Glutamatergic neuron (in vitro differentiated cells): ENCODE data around the gene CEACAM16. TPM values are rescaled to one million over a fixed set of nuclear protein-coding genes. Genes with fewer than 3 reads are reported as not detected.

Source experiments
- DNase-seq: peaks from one replicate; pipeline ENCODE4 v3.0.0; 2022
- H3K27ac Mint-ChIP-seq: one replicate; pipeline ENCODE4 v1.8.0; 2020; ENCODE audit warnings: mild to moderate bottlenecking, mixed read lengths, inconsistent platforms; ENCODE audit not compliant: unreplicated experiment
- H3K27me3 Mint-ChIP-seq: one replicate; pipeline ENCODE4 v1.8.0; 2020; ENCODE audit warnings: mild to moderate bottlenecking, moderate library complexity, mixed read lengths, inconsistent platforms; ENCODE audit not compliant: unreplicated experiment
- H3K36me3 Mint-ChIP-seq: one replicate; pipeline ENCODE4 v1.8.0; 2020; ENCODE audit warnings: mild to moderate bottlenecking, mixed read lengths, inconsistent platforms; ENCODE audit not compliant: unreplicated experiment
- H3K4me1 Mint-ChIP-seq: one replicate; pipeline ENCODE4 v1.8.0; 2020; ENCODE audit warnings: mild to moderate bottlenecking, low read depth, mixed read lengths, inconsistent platforms; ENCODE audit not compliant: unreplicated experiment
- H3K4me3 Mint-ChIP-seq: one replicate; pipeline ENCODE4 v1.8.0; 2020; ENCODE audit warnings: mild to moderate bottlenecking, mixed read lengths, inconsistent platforms; ENCODE audit not compliant: unreplicated experiment
- H3K9me3 Mint-ChIP-seq: one replicate; pipeline ENCODE4 v1.8.0; 2020; ENCODE audit warnings: mild to moderate bottlenecking, moderate library complexity, mixed read lengths, inconsistent platforms; ENCODE audit not compliant: unreplicated experiment
- total RNA-seq: library from RNA; stranded (reverse); fragmentation: NEBNext Ultra II Directional; extraction: Animal tissue kit (Norgen Biotek cat#: 25700); gene quantifications from one replicate; pipeline ENCODE4 v1.2.1, GENCODE V29; 2021; ENCODE audit not compliant: unreplicated experiment
- TF ChIP-seq, protein P1 (sequence below): fragments of 200-600 bp; sonication (generic); IDR thresholded peaks from one replicate; pipeline ENCODE4 v1.5.0; 2021; ENCODE audit not compliant: partially characterized antibody, unreplicated experiment

The CEACAM16 gene
- total RNA-seq, 1 donor from 2014 or later, result not detected

DNA sequence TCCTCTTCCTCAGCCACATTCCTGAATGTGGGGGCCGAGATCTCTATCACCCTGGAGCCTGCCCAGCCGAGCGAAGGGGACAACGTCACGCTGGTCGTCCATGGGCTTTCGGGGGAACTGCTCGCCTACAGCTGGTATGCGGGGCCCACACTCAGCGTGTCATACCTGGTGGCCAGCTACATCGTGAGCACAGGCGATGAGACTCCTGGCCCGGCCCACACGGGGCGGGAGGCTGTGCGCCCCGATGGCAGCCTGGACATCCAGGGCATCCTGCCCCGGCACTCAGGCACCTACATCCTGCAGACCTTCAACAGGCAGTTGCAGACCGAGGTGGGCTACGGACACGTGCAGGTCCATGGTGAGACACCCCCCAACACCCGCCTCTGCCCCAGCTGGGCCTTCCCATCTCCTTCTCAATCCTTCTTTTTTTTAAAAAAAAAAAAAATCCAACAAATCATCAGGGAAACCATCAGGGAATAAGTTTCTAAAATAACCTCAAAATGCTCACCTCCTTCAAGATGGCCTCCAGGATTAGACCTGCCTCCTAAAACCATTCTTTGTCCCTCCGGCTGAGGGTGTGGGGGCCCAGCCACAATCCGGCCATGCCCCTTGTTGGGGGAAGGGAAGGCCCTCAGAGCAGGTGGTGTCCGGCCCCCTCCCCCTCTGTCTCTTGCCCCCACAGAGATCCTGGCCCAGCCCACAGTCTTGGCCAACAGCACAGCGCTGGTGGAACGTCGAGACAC, 4.6 kb downstream of the CEACAM16 start:
- H3K27ac Mint-ChIP-seq, result no peak overlapping the region
- no peak for DNase-seq
- peaks cover 2% of the 10 kb centered on the region for H3K9me3 Mint-ChIP-seq
- no peak overlapping the region for H3K4me3 Mint-ChIP-seq
- no peaks in the 10 kb centered on the region for H3K4me1 Mint-ChIP-seq
- TF ChIP-seq, protein P1, sequence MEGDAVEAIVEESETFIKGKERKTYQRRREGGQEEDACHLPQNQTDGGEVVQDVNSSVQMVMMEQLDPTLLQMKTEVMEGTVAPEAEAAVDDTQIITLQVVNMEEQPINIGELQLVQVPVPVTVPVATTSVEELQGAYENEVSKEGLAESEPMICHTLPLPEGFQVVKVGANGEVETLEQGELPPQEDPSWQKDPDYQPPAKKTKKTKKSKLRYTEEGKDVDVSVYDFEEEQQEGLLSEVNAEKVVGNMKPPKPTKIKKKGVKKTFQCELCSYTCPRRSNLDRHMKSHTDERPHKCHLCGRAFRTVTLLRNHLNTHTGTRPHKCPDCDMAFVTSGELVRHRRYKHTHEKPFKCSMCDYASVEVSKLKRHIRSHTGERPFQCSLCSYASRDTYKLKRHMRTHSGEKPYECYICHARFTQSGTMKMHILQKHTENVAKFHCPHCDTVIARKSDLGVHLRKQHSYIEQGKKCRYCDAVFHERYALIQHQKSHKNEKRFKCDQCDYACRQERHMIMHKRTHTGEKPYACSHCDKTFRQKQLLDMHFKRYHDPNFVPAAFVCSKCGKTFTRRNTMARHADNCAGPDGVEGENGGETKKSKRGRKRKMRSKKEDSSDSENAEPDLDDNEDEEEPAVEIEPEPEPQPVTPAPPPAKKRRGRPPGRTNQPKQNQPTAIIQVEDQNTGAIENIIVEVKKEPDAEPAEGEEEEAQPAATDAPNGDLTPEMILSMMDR, result no peak
- H3K27me3 Mint-ChIP-seq, result peaks cover 2% of the 10 kb centered on the region
- H3K36me3 Mint-ChIP-seq, result no peaks in the 10 kb centered on the region

DNA sequence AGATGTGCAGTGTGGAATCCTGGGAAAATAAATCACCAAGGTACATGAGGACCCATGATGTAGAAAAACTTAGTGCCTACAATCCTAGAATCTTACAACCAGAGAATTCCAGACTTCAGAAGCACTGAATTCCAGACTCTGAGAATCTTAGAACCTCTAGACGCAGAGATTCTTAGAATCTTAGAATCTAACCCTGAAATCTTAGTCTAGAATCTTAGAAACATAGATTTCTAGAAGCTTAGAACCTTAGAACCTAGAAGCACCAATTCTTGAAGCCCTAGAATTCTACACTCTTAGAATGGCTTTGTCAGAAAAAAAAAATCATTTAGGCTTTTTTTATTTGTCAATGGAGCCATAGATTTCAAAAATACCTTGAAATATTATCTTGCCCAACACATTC, 6.0 kb downstream of the CEACAM16 start:
- Mint-ChIP-seq H3K4me3 (no peak overlapping the region), H3K4me1 (no peaks in the 10 kb centered on the region), H3K9me3 (peaks cover 2% of the 10 kb centered on the region), H3K27me3 (peaks cover 2% of the 10 kb centered on the region), H3K36me3 (no peaks in the 10 kb centered on the region), H3K27ac (no peak overlapping the region)
- DNase-seq, result no peak
- TF ChIP-seq, protein P1, result no peak

DNA sequence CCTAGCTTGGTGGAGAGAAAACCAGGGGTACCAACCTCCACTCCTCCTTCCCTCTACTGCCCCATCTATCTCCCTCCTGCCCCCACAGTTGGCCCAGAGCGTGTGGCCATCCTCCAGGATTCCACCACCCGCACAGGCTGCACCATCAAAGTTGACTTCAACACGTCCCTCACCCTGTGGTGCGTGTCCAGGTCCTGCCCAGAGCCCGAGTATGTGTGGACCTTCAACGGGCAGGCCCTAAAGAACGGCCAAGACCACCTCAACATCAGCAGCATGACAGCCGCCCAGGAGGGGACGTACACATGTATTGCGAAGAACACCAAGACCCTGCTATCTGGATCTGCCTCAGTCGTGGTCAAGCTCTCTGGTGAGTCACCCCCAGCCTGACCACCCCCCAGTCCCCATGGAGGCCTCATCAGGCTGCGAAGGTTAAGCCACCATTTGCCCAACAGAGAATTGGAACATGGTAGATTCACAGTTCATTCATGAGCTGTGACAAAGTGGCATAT, 6.6 kb downstream of the CEACAM16 start:
- no peak for DNase-seq
- H3K4me3 Mint-ChIP-seq, result peak overlapping the region; percentile 20
- H3K27me3 Mint-ChIP-seq, result peaks cover 2% of the 10 kb centered on the region
- no peak overlapping the region for H3K27ac Mint-ChIP-seq
- no peaks in the 10 kb centered on the region for H3K36me3 Mint-ChIP-seq
- H3K9me3 Mint-ChIP-seq, result peaks cover 2% of the 10 kb centered on the region
- no peaks in the 10 kb centered on the region for H3K4me1 Mint-ChIP-seq
- TF ChIP-seq, protein P1, result no peak

GRCh38 chr19:44706506-44707236, 7.7 kb downstream of the CEACAM16 start:
- H3K4me3 Mint-ChIP-seq, result no peak overlapping the region
- peaks cover 2% of the 10 kb centered on the region for H3K9me3 Mint-ChIP-seq
- no peaks in the 10 kb centered on the region for H3K4me1 Mint-ChIP-seq
- no peak overlapping the region for H3K27ac Mint-ChIP-seq
- DNase-seq, result no peak
- TF ChIP-seq, protein P1, result no peak
- peaks cover 2% of the 10 kb centered on the region for H3K27me3 Mint-ChIP-seq
- H3K36me3 Mint-ChIP-seq, result no peaks in the 10 kb centered on the region

- H3K4me3 Mint-ChIP-seq, result no peak overlapping the region
- peaks cover 2% of the 10 kb centered on the region for H3K9me3 Mint-ChIP-seq
- H3K36me3 Mint-ChIP-seq, result no peaks in the 10 kb centered on the region
- peaks cover 2% of the 10 kb centered on the region for H3K27me3 Mint-ChIP-seq
- DNase-seq, result no peak
- H3K4me1 Mint-ChIP-seq, result no peaks in the 10 kb centered on the region
- TF ChIP-seq, protein P1, result no peak
- no peak overlapping the region for H3K27ac Mint-ChIP-seq
Measured at GRCh38 chr19:44707794-44708193, 8.8 kb downstream of the CEACAM16 start.
